ENCODE data around the gene HSD3B1. TPM values are rescaled to one million over a fixed set of nuclear protein-coding genes. Genes with fewer than 3 reads are reported as not detected.
"Not testable (repeated sequence)": the region's sequence is repeated elsewhere in the genome, so short reads cannot be mapped to it uniquely, and the experiment has no call there.

HSD3B1 gene
- polyA plus RNA-seq, 1 donor = 0.09 TPM

DNA sequence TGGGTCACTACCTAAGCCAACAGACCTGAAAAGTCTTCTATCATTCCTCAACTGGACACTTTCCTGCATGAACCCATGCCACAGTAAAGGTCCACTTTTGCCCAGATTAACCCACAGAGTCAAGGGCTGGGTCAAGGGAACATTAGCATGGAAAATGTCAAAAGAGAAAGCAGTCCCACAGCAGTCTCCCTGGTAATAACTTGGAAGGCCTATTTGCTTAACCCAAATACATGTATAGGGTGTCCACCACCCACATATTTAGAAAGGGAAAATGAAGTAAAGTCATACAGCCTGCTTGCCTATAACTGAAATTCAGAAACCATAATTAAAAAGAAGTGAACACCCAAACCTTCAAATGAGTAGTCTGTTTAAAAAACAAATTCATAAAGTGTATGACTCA lies 16.1 kb upstream of the HSD3B1 start:
- DNase-seq (ENCODE audit: low read depth) = no peak

DNA sequence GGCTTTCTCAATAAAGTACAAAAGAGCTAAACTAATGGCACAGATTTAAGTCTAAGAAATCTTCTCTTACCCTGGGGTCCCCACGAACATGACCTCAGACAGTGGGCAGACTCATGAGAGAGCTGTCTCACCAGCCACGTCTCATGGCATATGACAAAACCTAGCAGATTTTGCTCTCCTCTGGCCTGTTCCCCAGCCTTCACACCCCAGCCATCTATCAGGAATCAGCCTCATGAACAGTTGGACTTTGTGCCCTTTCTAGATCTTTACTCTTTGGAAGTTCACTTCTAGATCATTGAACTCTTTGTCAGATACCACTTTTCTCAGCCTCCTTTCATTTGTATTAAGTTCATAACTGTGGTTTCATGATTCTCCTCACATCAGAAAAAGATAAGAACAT lies 14.2 kb upstream of the HSD3B1 start:
- no peak for DNase-seq (ENCODE audit: low read depth)

DNA sequence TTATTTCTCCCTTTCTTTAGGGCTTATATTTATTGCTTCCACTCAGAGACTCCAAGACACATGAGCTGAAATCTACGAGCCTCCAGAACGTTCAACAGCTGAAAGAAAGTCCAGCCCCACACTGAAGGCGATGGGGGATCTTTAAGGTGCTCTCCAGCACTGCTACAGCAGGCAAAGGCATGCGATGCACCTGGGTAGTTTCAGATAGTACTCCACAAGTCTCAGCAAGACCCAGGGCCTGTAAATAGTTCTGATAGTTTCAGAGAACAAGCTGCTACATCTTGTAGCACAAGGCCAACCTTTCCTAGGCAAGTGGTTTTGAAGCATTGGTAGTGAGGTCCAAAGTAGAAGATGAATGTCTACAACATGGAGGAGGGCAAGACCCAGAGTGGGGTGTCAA lies 2.2 kb upstream of the HSD3B1 start:
- no peak for DNase-seq (ENCODE audit: low read depth)

DNA sequence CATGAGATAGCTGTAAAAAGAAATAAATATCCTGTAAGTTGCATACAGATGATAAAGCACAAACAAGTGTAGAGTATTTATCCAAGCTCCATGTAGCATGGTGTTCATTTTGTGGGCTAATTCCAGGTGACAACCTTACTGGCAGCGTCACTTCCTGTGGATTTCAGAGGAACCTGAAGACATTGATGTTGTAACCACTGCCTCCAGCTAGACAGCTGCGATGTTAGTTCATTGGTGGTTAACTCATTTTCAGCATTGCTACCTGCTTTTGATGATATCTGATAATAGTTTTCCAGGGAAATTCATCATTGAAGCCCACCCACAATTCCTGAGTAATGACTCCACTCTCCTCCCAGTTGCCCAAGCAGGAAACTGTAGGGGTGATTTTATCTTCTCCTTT lies 3.0 kb downstream of the HSD3B1 start:
- DNase-seq (ENCODE audit: low read depth) = no peak

DNA sequence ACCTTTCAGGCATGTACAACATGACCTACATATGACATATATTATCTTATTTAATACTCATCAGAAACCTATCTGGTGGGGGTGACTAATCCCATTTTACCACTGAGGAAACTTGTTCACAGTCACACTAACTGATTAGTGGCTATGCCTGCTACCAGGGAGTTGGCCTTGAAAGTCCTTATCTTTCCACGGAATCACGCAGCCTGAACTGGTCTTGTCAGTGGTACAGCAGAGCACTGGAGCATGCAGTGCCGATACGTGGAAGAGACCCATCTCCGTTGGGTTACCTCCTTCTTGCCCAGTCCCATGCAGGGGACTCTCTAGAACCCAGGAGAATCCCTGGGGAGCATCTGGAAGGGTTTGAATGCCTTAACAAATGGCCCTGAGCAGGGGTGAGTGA lies 8.2 kb downstream of the HSD3B1 start:
- no peak for DNase-seq (ENCODE audit: low read depth)

DNA sequence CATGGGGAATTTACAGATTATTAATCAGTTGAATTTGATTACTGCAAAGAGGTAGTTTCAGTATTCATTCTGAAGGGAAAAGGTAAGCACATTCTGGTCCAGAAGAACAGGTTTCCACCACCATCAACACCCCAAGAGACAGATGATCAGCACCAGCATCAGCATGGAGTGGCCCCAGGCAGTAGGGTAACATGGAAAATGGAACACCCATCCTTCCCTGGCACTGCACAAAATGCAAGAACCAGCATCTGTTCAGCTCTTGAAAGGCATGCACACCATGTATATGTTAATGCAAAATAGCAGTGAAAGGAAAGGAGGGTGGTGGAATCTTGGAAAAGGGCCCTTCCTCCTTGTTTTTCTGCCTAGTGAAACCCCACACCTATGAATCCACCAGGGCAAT lies 9.2 kb downstream of the HSD3B1 start:
- DNase-seq (ENCODE audit: low read depth) = no peak

DNA sequence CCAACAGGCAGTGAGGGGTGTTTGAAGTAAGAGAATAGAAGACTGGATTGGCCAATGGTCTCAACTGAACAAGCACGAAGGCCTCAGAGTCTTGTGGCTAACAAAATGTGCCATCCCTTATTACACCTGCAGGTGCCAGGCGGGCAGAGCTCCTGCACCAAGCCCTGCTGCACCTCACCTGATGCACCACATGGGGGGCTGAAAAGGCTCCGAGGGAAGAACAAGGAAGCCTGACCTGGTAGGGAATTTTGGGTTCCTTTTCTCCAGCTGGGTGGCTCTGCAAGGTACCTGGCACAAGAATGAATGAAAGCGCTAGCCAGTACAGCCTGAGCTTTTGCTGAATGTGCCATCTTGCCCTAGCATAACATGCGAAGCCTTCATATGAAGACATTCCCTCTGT lies 9.7 kb downstream of the HSD3B1 start:
- no peak for DNase-seq (ENCODE audit: low read depth)

DNA sequence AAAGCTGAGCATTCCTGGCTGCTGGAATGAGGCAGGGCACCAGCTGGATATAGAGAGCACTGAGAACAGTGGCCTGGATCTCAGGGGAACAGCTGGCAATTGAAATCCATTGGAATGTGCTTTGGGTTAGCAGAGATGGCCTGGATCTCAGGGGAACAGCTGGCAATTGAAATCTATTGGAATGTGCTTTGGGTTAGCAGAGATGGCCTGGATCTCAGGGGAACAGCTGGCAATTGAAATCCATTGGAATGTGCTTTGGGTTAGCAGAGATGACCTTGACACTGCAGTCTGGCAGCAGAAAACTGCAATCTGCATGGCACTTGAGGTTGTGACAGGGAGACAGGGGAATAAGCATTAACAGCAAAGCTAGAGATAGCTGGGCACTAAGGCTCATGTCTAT lies 10.7 kb downstream of the HSD3B1 start:
- not testable (repeated sequence) for DNase-seq (ENCODE audit: low read depth)

DNA sequence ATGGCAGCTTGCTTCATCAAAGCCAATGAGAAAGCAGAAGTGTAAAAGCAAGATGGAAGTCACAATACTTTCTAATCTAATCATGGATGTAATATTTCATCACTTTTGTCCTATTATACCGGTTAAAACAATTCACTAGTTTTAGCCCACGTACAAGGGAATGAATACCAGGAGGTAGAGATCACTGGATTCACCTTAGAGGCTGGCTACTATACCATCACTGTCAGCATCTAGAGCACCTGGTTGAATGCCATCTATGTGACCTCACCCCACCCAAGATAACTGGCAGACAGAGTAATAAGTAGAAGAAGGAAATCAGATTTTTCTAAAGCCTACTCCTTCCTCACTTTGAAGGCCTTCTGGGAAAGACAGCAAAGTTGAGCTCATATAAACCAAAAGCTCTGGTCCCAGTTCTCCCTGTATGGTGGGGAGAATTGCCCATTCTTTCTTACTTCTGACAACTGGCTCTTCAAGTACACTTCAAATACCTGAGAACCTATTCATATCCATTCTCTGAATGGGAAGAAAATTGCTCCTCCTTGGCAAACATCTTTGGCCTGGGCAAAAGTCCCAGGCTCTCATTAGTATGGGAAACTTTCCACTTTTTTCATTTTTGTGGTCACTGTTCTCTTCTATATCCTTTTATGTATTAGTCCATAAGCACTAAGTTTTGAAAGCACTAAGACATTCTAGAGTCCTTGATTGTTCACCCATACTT lies 24.8 kb downstream of the HSD3B1 start:
- no peak for DNase-seq (ENCODE audit: low read depth)

DNA sequence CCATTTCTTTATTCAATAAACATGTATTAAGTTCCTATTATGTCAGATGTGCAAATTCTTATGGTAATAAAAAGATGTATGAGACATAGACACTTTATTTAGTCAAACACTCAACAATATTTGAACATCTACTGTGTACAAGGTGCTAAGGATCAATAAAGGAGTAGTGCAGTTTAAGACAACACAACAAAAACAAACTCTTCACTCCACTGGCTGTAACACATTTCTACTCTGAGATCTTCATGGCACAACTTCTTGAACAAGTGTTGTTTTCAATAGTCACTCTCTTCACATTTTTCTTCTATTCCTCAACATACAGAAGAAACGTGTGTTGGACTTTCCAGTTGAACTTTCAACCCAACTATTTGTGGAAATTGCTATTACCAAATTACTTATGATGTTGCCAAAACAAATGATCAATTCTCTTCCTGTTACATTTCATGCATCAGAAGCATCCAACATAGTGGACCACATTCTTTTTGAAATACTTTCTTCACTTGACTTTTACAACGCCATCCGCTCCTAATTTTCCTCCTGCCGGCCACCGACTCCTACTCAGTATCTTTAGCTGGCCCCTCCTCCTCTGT lies 25.4 kb downstream of the HSD3B1 start:
- DNase-seq (ENCODE audit: low read depth) = no peak

DNA sequence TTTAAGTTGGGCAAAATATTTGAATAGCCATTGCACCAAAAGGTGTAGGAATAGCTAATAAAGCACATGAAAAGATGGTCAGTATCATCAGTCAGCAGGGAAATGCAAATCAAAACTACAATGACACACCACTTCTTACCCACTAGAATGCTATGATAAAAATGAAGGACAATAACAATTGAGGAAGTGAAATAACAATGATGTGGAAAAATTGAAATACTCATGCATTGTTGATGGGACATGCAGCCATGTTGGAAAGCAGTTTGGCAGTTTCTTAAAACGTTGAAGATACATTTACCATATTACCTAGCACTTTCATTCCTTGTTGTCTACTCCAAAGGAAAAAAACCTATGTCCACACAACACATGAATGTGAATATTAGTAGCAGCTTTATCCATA lies 28.4 kb downstream of the HSD3B1 start:
- no peak for DNase-seq (ENCODE audit: low read depth)

DNA sequence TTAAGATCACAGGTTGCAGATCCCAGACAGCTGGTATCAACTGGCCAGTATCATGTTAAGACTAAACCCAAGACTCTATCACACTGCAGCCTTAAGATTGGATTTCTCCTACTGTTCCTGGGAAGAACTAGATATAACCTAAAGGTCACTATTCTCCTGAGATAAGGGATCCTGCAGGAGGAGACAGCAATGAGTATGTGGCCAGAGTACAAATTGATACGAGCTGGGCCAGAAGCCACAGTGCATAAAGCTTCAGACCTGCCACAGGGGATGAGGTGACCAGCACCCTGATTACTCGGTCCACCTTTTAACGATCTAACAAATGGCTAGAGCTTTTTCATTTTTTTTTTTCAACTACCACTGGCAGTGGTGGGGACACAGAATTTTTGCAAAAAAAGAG lies 31.0 kb downstream of the HSD3B1 start:
- no peak for DNase-seq (ENCODE audit: low read depth)

DNA sequence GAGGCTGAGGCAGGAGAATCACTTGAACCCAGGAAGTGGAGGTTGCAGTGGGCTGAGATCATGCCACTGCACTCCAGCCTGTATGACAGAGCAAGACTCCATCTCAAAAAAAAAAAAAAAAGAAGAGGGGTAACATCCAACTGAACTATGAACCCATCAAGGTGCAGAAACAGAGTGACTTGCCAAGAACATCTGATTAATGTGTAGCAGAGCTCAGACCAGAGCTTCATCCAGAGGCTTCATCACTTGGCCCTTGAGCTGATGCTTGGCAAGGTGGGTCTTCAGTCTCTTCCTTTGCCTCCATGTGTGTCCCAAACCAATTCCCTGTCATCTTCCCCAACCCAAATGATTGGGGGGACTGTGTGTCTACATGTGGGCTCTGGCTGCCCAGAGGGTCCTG lies 32.6 kb downstream of the HSD3B1 start:
- no peak for DNase-seq (ENCODE audit: low read depth)

DNA sequence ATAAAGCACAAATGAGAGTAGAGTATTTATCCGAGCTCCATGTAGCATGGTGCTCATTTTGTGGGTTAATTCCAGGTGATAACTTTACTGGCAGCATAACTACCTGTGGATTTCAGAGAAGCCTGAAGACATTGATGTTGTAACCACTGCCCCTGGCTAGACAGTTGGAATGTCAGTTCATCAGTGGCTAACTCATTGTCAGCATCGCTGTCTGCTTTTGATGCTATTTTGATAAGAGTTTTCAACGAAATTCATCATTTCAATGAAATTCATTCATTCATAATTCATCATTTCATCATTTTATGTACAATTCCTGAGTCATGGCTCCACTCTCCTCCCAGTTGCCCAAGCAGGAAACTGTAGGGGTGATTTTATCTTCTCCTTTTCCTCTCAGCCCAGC lies 34.4 kb downstream of the HSD3B1 start:
- no peak for DNase-seq (ENCODE audit: low read depth)

DNA sequence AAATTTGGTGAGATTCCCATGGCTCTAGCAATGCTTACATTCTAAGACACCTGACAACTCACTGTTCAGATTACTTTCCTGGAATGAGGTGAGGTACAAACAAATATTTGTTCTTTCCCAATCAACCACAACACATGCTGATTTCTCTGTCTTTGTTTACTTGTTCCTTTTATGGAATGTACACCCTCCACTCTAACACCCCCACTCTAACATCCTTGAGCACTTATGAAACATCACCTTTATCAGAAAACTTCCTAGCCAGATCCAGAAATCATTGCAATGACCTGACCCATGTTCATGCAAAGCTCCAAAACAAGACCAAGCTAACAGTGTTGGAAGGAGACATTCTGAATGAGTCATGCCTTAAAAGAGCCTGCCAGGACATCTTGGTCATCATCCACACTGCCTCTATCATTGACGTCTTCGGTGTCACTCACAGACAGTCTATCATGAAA lies 35.5 kb downstream of the HSD3B1 start:
- DNase-seq (ENCODE audit: low read depth) = no peak

DNA sequence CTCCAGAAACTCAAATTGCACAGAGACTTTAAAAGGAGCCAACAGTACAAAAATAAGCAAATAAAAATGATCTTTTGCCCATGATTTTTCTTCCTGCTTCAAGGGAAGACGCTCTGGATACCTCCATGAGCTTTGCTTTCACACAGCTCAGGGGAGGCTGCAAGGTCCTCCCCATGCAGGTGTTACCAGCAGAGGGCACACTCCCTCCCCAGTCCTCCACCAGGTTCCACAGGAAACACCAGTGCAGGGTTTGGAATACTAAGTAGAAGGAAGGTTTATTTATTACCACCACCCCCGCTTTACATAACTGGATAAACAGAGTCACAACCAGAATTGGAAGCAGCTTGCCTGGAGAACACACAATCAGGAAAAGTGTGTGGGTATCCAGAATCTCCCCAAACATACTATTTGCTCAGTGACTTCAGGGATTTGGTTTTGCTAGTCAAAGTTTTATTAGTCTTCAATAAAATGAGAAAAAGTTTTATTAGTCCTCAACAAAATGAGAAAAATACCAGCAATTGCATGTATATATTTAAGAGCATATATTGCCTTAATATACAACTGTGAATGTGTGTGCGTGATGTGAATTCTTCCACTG lies 37.3 kb downstream of the HSD3B1 start:
- no peak for DNase-seq (ENCODE audit: low read depth)

DNA sequence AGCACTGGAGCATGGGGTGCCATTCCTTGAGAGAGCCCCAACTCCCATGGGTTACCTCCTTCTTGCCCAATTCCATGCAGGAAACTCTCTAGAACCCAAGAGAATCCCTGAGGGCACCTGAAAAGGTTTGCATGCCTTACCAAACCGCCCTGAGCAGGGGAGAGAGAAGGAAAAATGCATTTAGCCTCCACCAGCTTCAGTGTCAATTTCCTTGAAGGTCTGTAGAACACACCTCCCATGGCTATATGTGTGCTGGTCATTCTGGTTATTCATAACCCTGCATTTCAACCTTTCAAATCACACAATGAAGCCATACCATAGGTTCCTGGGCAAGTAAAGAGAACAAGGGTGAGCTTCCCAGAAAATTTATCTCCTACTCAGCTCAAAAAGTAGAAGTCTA lies 39.6 kb downstream of the HSD3B1 start:
- DNase-seq (ENCODE audit: low read depth) = no peak

DNA sequence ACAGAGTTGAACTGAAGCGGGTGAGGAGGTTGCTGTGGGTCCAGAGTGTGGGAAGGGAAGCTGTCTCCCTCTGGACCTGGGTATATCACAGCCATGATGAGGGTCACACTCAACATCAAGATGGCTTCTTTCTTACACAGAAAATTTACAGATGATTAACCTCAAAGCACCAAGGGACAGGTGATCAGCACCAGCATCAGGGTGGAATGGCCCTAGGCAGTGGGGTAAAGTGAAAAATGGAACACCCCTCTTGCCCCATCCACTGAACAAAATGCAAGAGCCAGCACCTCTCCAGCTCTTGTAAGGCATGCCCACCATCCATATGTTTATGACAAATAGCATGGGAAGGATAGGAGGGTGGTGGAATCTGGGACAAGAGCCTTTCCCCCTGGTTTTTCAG lies 40.3 kb downstream of the HSD3B1 start:
- DNase-seq (ENCODE audit: low read depth) = no peak

DNA sequence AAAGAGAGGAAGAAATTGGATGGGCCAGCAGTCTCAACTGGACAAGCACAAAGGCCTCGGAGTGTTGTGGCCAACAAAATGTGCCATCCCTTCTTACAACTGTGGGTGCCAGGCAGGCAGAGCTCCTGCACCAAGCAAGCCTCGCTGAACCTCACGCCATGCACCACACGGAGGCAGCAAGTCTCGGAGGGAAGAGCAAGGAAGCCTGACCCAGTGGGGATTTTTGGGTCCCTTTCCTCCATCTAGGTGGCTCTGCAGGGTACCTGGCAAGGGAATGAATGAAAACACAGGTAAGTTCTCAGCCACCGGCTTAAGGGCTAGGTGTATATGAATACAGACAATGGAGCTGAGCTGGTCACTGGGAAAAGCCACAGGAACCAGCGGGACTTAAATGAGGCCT lies 40.8 kb downstream of the HSD3B1 start:
- DNase-seq (ENCODE audit: low read depth) = no peak

DNA sequence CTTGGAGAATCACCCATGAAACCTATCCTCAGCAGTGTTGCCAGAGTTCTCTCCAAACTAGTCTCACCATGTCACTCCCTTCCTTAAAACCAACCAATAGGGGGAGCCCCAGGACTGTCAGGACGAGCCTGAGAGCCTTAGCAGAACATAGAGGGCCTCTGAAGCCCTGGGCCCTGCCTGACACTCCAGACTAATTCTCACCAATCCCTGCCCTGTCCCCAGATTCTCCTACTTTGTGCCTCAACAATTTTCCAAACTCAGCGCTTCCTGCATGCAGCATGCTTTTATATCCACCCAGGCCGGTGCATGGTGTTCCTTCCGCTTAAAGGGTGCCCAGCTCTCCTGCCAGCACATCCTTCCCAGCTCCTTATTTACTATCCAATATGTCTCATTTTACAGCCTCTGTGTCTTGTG lies 42.7 kb downstream of the HSD3B1 start:
- peak; percentile 44 for DNase-seq (ENCODE audit: low read depth)

DNA sequence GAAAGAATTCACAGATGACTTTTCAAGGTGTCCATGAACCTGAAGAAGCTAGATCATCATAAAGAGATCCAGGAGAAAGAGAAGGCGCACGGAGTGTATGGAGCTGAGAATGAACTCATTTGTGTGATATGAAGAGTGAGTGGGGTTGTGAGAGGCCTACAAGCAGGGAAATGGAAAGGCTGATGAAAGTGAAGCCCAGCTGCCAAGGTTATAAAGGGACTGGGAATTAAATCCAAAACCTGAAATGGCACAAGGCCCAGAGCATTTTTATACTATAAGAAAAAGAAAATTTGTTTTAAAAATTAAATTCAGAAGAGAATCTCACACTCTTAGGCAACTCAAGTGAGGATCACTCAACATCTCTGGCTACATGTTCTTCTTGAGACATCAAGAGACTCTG lies 43.4 kb downstream of the HSD3B1 start:
- DNase-seq (ENCODE audit: low read depth) = peak; percentile 22

DNA sequence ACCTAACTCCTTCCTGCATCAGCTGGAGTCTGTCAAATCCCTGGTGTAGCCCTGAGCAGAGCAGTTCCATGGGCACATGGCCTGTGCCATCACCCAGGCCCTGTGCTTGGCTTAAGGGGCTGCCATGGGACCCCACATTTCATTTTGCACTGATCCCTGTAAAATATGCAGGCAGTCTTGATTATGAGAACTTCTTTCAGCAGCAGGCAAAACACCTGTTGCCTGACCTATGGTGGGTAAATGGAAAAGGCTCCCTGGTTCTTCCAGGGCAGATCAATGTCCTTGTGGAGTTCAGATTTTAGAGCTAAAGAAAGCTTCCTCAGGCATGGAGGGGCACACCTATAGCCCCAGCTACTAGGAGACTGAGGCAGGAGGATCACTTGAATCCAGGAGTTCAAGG lies 44.2 kb downstream of the HSD3B1 start:
- DNase-seq (ENCODE audit: low read depth) = no peak

DNA sequence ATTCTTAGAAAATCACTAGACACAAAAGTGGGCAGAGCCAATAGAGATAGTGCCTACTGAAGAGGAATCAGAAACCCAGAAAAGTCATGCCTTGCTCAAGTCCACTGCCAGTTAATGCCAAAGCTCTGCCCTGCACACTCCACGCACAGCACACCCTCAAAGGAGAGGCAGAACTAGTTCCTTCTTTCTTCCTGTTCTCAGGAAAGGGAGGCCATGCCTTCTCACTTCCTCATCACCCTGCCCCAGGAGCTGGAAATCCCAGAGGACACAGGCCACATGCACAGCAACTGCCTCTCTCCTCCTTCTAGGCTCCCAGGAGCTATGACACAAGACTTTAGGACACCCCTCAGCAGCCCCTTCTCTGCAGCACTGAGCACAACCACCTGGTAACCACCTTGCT lies 45.6 kb downstream of the HSD3B1 start:
- not testable (repeated sequence) for DNase-seq (ENCODE audit: low read depth)

All from forelimb muscle (tissue), 1 donor.